Heart right ventricle (tissue), 16 donors: ENCODE data around the gene SLU7. TPM values are rescaled to one million over a fixed set of nuclear protein-coding genes. Genes with fewer than 3 reads are reported as not detected.

Experiments
- ATAC-seq, 8 donors: fragments of 200-7000 bp; cut with Tn5 transposase; one replicate each; pipeline ENCODE4 v1.9.1; 2020; ENCODE audit warnings: mild to moderate bottlenecking in 8 of 8, moderate library complexity in 8 of 8, moderate number of reproducible peaks in 1 of 8
- DNase-seq, 2 donors: peaks; one replicate each; pipeline ENCODE4 v3.0.0-alpha.2; 2020
- H3K27ac ChIP-seq, 10 donors: fragments of 200-600 bp; sonication (generic) in 2 of 10; one replicate each; pipeline versions ENCODE4 v1.5.0 to v1.8.0; 2020 to 2022; ENCODE audit warnings: mild to moderate bottlenecking in 3 of 10
- H3K27me3 ChIP-seq, 7 donors: fragments of 200-600 bp; one replicate each; pipeline ENCODE4 v1.8.0; 2021 to 2022; ENCODE audit warnings: mild to moderate bottlenecking in 2 of 7
- H3K36me3 ChIP-seq, 9 donors: fragments of 200-600 bp; sonication (generic) in 1 of 9; one replicate each; pipeline versions ENCODE4 v1.5.0 to v1.8.0; 2020 to 2022; ENCODE audit warnings: mild to moderate bottlenecking in 2 of 9
- H3K4me1 ChIP-seq, 9 donors: fragments of 200-600 bp; sonication (generic) in 1 of 9; one replicate each; pipeline versions ENCODE4 v1.5.0 to v1.8.0; 2020 to 2022; ENCODE audit warnings: mild to moderate bottlenecking in 4 of 9
- H3K4me3 ChIP-seq, 10 donors: fragments of 200-600 bp; sonication (generic) in 2 of 10; one replicate each; pipeline versions ENCODE4 v1.5.0 to v1.8.0; 2020 to 2022; ENCODE audit warnings: mild to moderate bottlenecking in 7 of 10, moderate library complexity in 2 of 10
- H3K9me3 ChIP-seq, 11 donors: fragments of 200-600 bp in 10 of 11; sonication (generic) in 2 of 11; one replicate each; pipeline versions ENCODE4 v1.5.0 to v1.8.0; 2013 to 2022; ENCODE audit warnings: mild to moderate bottlenecking in 2 of 11, control low read depth in 1 of 11, moderate library complexity in 1 of 11
- CTCF ChIP-seq, 9 donors: fragments of 200-600 bp; sonication (generic) in 2 of 9; IDR thresholded peaks; one replicate each; pipeline versions ENCODE4 v1.5.0 to v1.8.0; 2021 to 2022; ENCODE audit warnings: antibody characterized with exemption in 9 of 9, mild to moderate bottlenecking in 5 of 9, moderate library complexity in 1 of 9
- WGBS, 2 donors: extraction: QIAGEN DNeasy Blood & Tissue Kit; methylation state at CpG; one replicate each; pipeline ENCODE4 v1.1.7; 2013; ENCODE audit warnings: inconsistent platforms in 1 of 2; 5-methylcytosine and 5-hydroxymethylcytosine counted together
- intact Hi-C, 10 donors: fragments of 100-400 bp; cut with DNase I; formaldehyde crosslinking; loops; one replicate each; pipeline versions ENCODE4 v1.11.1 to v1.14.2; 2022
- polyA plus RNA-seq, 2 donors: library from polyadenylated mRNA; stranded (reverse); fragments of 200-250 nt; gene quantifications; one replicate each; pipeline ENCODE4 v1.2.3, GENCODE V29; 2013
- total RNA-seq, 10 donors: library from RNA; stranded (reverse); fragmentation: NEBNext Ultra II Directional in 3 of 10; extraction: Animal tissue kit (Norgen Biotek cat#: 25700) in 3 of 10; gene quantifications; one replicate each; pipeline versions ENCODE4 v1.2.1 to v1.2.4, GENCODE V29; 2021 to 2023
- donor health status: Arrhythmogenic right ventricular cardiomyopathy.
- donor health status: ischemic (EF 13 %, LVEDD 7.1; RV severe dilation, severe dysfunction).
- donor health status: healthy with polysubstance abuse.
- donor health status: DM: no; HTN: yes; CAD: no.
- donor health status: DM: no; HTN: no; CAD: no.
- donor health status: ischemic (EF 25% LVEDD 6.9; RV normal size, moderate dysfunction).
- donor health status: ischemic (EF 25% LVEDD 5.7; RV mildly dilated, moderate dysfunction).
- donor health status: healthy.
- donor health status: DM: yes; HTN: yes; CAD: no.
- donor health status: Ischemic cardiomyopathy.
- donor health status: ischemic (EF 35%, LVEDD 5.7; RV mildly dilated, moderate dysfunction).
- donor health status: nonischemic (EF 11% LVEDD 7.7; RV severe dilation, severe dysfunction).
- donor health status: DM: yes; HTN: yes; CAD: no.
- donor health status: PGD.
- donor health status: ischemic (EF 29% LVEDD 5.4; RV normal size, mild dysfunction).
- donor health status: nonischemic (EF 23%, LVEDD 6.1; RV moderate dilation, normal function).

The SLU7 gene
- total and polyA plus RNA-seq, 12 donors = 19.2 to 62.4 (median 40.6) TPM

GRCh38 chr5:160420331-160420610, 1.4 kb upstream of the SLU7 start:
- ATAC-seq (no peak), DNase-seq (no peak)
- no peaks in the 10 kb centered on the region for H3K9me3 ChIP-seq
- no peaks in the 10 kb centered on the region for H3K27me3 ChIP-seq
- H3K27ac ChIP-seq = peak overlapping the region in 2 of 10 donors; percentile 89 to 90
- TF ChIP-seq CTCF (IDR thresholded peaks at IDR 0.05) = no peak
- peaks cover 0 to 64% (median 30%) of the 10 kb centered on the region in 9 donors for H3K4me1 ChIP-seq
- intact Hi-C loops = no loop called here
- peaks cover 0 to 2% (median 0%) of the 10 kb centered on the region in 9 donors for H3K36me3 ChIP-seq
- no peak overlapping the region for H3K4me3 ChIP-seq

- no peaks in the 10 kb centered on the region for H3K27me3 ChIP-seq
- no peak for TF ChIP-seq CTCF (IDR thresholded peaks at IDR 0.05)
- DNase-seq (no peak), ATAC-seq (no peak)
- intact Hi-C loops = no loop called here
- peaks cover 0 to 8% (median 2%) of the 10 kb centered on the region in 9 donors for H3K36me3 ChIP-seq
- WGBS, 2 donors = 39 to 43% methylated on average over 11 of the region's 11 CpGs
- H3K9me3 ChIP-seq = no peaks in the 10 kb centered on the region
- H3K4me3 ChIP-seq = peak overlapping the region; percentile 45 to 88 (median 75)
- H3K4me1 ChIP-seq = peaks cover 0 to 64% (median 30%) of the 10 kb centered on the region in 9 donors
- H3K27ac ChIP-seq = peak overlapping the region; percentile 3 to 90 (median 84)
Measured at GRCh38 chr5:160419458-160420330, 813 bp upstream of the SLU7 start.

- Histone ChIP-seq H3K36me3 (peaks cover 0 to 51% (median 30%) of the 10 kb centered on the region in 9 donors), H3K4me3 (peak within 1 kb of the TSS; percentile 42 to 87 (median 70)), H3K9me3 (no peaks in the 10 kb centered on the region), H3K4me1 (peaks cover 0 to 39% (median 18%) of the 10 kb centered on the region in 9 donors), H3K27ac (peak within 1 kb of the TSS; percentile 57 to 93 (median 88)), H3K27me3 (no peaks in the 10 kb centered on the region)
- intact Hi-C loops = loop anchor here in 1 of 10 donors (5.0 kb wide), 1 partner anchor 202 kb away; no protein-coding TSS in a partner anchor
- TF ChIP-seq CTCF (IDR thresholded peaks at IDR 0.05) = no peak
- WGBS, 2 donors = 1% methylated on average over 41 of the region's 41 CpGs
- ATAC-seq (peak; percentile 97 to 99 (median 99)), DNase-seq (peak; percentile 93 to 94)
Measured at GRCh38 chr5:160399402-160400353, 19.2 kb downstream of the SLU7 start, which contains the start of gene FAM200C. Gene FAM200C, minus strand, starts transcription at chr5:160400054. Its CDS starts 4,564 bp downstream, at chr5:160395490.

GRCh38 chr5:160398806-160399205, 20.1 kb downstream of the SLU7 start:
- ATAC-seq = no peak
- DNase-seq = no peak
- H3K4me3 ChIP-seq = peak overlapping the region in 9 of 10 donors; percentile 52 to 87 (median 72)
- H3K27me3 ChIP-seq = no peaks in the 10 kb centered on the region
- intact Hi-C loops = loop anchor here in 1 of 10 donors (5.0 kb wide), 1 partner anchor 202 kb away; no protein-coding TSS in a partner anchor
- no peaks in the 10 kb centered on the region for H3K9me3 ChIP-seq
- peaks cover 0 to 47% (median 21%) of the 10 kb centered on the region in 9 donors for H3K36me3 ChIP-seq
- H3K4me1 ChIP-seq = peaks cover 0 to 46% (median 18%) of the 10 kb centered on the region in 9 donors
- no peak for TF ChIP-seq CTCF (IDR thresholded peaks at IDR 0.05)
- peak overlapping the region in 5 of 10 donors; percentile 87 to 93 (median 89) for H3K27ac ChIP-seq
- WGBS, 2 donors = 32 to 35% methylated on average over 4 of the region's 4 CpGs
